ENCODE results near the gene BOK.
"Not testable (repeated sequence)": the region's sequence is repeated elsewhere in the genome, so short reads cannot be mapped to it uniquely, and the experiment has no call there.

Gene BOK

DNA sequence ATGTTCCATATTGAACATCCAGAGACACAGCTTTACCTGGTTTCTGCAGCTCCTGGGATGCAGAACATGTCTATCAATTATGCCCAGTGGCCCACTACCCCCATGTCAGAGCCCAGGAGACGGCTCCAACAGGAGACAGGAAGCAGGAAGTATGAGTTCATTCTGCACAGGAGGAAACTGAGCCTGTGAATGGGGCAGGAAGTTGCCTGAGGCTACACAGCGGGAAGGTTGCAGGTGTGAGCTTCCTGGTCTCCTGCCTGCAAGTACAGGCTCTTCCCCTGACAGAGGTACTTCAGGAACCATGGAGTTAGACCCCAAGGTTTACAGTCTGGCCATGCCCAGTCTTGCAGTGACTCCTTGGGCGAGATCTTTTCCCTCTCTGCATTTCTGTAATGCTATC is 2.8 kb upstream of the BOK start:
- no peak for DNase-seq (ENCODE audit: low read depth, low spot score)

DNA sequence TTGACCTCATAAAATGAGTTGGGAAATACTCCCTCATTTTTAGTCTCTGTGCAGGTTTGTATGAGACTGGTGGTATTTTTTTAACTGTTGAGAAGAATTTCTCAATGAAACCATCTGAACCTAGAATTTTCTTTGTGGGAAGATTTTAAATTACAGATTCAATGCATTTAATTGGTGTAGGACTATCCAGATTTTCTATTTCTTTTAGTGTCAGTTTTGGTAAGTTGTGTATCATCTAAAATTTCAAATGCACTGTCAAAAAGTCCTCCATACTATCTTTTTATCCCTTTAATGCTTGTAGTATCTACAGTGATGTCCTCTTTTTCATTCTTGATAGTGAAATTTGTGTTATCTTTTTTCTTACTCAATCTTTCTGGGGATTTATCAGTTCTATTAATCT is 1.8 kb upstream of the BOK start:
- DNase-seq (ENCODE audit: low read depth, low spot score), result no peak

DNA sequence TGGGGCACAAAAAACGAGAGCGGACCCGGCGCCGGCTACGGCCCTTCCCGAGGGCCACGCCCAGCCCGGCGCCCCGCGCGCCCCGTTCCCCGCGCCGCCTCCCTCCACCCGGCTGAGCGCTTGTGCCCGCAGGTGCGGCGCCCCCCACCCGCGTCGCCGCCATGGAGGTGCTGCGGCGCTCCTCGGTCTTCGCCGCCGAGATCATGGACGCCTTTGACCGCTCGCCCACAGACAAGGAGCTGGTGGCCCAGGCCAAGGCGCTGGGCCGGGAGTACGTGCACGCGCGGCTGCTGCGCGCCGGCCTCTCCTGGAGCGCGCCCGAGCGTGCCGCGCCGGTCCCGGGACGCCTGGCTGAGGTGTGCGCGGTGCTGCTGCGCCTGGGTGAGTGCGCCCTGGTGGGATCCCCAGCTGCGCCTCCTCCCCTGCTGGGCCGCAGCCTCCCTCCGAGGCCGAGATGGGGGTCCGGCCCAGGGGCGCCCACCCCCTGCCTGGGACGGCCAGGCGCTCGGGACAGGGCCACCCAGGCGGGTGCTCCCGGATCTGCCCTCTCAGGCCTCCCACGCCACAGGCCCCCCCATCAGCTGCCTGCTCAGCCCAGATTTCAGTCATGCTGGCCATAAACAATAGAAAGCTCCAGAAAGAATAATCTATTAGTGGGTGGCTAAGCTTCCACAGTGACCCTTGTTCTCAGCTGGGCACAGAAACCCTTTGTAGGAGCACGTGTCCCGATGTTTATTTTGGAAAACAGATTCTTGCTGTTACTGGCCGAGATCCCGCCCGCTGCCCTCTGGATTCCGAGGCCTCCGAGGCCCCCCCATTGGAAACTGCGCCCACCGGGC is 997 bp downstream of the BOK start:
- DNase-seq (ENCODE audit: low read depth, low spot score), result no peak

DNA sequence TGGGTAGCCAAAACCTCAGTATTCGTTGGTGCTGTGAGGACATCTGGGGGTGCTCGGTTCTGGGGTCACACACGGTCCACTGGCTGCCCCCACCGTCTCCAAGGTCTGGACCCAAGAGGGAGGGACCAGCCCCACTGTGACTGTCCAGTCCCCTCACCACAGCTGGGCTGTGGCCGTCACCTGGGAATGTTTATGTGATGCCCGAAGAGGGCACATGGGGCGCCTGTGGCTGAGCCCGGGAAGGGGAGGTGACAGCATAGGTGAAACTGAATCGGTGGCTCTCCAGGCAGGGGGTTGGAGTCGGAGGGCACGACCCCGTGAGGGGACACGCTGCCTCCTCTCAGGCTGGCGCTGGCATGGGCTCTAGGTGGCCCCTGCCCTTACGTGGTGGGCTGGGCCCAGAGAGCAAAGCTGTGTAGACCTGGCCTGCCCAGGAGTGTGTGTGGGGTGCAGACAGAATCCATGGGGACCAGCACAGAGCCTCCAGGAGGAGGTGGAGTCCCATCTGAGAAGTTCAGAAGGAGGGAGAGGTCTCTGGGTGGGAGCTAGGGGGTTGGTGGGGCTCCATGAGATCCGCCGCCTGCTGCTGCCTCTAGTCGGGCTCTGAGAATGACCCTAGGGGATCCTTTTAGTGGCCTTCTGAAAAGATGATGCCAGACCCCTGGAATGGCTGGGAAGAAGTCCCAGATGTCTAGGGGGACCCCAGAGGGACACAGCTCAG is 1.8 kb downstream of the BOK start:
- DNase-seq (ENCODE audit: low read depth, low spot score), result no peak

DNA sequence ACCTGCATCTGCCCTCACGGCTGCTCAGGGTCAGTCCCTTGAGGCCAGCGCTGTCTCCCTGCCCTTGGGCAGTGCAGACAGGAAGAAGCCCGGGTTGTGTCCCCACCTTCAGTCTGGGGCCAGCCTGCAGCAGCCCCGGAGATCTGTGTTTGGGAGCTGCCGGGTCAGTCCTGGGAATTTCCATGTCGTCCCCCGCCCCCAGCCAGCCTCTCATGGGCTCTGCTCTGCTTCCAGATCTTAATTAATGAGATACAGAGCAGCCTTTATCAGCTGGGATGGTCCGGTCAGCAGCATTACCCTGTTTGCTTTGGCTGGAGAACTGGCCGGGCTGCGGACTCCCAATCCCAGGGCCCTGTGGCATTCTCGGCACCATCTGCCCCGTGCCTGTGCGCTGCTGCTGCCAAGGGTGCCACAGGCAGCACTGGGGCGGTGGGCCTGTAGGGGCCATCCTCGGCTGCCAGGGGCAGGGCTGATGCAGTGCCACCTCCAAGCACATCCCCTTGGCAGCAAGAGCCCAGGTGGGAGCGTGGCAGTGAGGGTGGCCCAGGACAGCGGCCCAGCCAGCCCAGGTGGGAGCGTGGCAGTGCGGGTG is 2.4 kb downstream of the BOK start:
- no peak for DNase-seq (ENCODE audit: low read depth, low spot score)

DNA sequence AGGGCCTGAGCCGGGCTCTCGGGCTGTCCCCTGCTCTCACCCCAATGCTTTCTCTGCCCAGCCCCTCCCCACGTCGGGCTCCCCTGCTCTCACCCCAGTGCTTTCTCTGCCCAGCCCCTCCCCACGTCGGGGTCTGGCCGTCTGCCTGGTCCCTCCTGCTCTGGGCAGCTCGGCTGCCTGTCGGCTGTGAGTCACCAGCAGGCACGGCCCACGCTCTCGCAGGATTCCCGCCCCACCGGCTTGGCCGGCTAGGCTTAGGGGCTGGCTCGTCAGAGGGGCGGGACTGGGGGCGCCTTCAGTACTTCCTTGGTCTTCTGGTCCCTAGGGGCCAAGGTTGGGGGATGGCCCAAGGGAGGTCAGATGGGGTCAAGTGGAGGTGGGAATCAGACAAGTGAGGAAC is 3.3 kb downstream of the BOK start:
- DNase-seq (ENCODE audit: low read depth, low spot score), result no peak

DNA sequence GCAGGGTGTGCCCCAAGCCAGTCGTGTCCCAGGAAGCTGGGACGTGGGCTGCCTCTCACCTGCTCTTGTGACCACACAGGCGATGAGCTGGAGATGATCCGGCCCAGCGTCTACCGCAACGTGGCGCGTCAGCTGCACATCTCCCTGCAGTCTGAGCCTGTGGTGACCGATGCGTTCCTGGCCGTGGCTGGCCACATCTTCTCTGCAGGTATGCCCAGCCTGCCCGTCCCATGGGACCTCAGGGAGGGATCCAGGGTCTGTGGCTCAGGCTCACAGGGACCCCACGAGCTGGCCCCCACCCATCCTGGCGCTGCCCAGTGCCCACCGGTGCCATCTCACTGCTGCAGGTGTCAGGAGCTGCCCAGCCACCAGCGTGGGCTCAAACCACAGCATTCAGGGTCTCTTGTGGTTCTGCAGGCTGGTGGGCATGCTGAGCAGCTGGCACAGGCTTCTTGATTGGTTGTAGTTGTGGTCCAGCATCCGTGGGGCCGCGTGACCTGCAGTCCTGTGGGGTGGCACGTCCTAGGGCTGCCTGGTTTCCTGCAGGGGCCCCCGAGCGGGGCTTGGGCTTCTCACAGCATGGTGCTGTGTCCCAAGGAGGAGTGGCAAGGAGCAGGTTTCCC is 3.8 kb downstream of the BOK start:
- no peak for DNase-seq (ENCODE audit: low read depth, low spot score)

DNA sequence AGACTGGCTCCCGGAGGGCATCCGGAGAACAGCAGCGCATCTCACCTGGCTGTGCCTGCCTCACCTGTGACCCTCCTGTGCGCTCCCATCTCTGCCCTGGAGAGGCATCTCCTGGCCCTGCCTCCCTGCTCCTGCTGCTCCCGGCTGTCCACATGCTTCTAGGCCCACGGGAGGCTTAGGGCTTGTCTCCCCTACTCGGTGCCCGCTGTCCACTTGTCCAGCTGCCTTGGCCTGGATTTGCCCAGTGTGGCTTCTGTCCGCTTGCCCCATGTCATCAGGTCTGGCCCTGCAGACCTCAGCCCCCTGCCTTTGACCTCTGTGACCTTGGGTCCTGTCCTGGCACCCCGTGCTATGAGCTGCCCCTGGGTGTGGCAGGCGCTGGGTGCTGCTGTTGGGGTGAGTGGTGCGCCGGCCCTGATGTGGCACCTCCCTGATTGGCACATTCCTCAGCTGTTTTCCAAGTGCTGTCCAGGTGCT is 4.5 kb downstream of the BOK start:
- DNase-seq (ENCODE audit: low read depth, low spot score), result no peak

DNA sequence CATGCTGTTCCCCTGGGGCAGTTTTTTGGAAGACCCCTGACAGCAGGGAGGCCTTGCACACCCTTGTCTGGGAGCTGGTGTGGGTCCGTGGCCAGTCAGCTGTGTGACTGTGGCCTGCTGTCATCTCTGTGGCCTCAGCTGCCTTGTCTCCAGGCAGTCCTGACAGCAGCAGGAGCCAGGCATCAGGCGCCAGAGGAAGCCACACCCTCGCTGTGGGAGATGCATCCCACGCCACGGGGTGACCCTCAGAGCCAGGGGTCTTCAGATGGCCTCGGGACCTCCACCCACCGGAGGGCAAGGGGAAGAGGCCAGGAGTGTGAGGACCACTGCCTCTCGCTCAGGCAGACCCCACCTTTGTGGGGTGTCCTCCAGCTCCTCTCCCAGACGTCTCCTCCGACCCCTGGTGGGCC is 5.0 kb downstream of the BOK start:
- DNase-seq (ENCODE audit: low read depth, low spot score), result no peak

DNA sequence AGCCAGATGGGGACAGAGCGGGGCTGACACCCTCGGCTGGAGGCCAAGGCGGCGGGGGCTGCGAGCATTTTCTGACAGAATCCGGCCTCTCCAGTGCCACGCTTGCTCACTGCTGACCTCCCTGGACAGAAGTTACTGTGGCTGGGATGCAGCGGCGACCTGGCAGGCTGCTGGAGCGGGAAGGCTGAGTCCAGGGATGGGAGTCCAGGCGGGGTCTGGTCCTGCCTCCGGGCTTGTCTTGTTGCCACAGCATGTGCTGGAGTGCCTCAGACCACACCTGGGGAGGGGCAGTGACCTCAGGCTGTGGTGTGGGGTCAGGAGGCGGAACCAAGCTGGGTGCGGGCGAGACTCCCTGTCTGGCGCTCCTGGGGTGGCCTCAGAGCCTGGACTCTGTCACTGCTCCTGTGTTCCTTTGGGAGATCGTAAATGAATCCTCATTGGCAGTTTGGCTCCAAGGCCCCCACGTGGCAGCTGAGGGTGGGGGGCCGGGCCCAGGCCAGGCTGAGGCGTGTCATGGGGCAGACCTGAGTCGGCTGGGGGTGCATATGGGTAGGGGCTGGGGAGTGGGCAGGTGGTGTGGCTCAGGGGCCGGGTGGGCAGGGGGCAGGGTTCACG is 5.5 kb downstream of the BOK start:
- no peak for DNase-seq (ENCODE audit: low read depth, low spot score)

DNA sequence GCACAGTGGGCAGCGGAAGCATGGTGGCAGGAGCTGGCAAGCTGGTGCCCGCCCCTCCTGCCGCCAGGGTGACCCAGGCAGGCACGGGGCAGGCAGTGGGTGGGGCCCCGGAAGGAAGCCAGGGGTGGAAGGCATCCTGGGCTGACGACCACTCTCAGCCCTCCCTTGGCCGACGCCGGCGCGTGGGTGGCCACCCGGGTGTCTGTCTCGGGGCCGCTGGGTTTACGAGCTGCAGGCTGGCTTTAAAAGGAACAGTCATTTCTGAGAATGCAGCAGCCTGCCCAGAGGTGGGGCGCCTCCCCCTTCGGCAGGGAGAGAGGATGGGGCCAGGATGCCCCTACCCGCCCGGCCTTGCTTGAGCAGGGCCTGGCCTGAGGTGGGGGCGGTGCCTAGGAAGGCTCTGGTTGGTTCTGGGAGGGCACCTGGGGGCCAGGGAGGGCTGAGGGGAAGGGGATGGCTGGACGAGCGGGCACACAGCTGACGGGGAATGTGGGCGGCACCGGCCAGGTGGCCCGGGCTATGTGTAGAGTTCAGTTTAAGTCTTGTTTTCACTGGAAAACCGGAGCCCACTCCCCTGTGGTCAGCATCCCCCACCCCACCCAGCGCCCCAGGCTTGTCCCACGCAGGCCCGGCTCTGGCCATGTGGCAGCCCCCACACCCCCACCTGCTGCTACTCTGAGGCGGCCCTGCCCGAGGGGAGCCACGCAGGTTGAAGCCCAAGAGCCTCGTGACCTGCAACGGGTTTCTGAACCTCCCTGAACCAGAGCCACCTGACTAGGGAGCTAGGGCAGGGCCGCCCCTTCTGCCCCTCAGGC is 6.3 kb downstream of the BOK start:
- no peak for DNase-seq (ENCODE audit: low read depth, low spot score)

DNA sequence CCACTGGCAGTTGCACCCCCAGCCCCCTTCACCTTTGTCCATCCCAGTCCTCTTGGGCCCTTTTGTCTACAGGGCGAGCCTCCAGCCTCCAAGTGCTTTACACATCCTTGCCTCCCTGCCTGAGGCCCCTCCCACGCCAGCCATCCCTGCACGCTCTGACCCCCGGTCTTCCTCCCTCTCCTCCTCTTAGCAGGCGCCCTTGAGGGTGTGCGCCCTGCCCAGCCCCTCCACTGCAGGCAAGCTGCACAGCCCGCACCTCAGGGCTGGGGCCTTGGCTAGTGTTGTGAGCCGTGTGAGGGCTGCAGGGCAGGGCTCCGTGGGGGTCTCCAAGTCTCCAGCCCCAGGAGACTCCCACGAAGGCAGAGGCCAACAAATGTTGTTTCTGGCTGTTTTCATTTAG is 6.9 kb downstream of the BOK start:
- no peak for DNase-seq (ENCODE audit: low read depth, low spot score)

DNA sequence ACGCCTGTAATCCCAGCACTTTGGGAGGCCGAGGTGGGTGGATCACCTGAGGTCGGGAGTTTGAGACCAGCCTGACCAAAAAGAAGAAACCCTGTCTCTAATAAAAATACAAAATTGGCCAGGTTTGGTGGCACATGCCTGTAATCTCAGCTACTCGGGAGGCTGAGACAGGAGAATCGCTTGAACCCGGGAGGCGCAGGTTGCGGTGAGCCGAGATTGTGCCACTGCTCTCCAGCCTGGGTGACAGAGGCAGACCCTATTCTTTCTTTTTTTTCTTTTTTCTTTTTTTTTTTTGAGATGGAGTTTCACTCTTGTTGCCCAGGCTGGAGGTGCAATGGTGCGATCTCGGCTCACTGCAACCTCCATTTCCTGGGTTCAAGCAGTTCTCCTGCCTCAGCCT is 7.5 kb downstream of the BOK start:
- DNase-seq (ENCODE audit: low read depth, low spot score), result not testable (repeated sequence)

DNA sequence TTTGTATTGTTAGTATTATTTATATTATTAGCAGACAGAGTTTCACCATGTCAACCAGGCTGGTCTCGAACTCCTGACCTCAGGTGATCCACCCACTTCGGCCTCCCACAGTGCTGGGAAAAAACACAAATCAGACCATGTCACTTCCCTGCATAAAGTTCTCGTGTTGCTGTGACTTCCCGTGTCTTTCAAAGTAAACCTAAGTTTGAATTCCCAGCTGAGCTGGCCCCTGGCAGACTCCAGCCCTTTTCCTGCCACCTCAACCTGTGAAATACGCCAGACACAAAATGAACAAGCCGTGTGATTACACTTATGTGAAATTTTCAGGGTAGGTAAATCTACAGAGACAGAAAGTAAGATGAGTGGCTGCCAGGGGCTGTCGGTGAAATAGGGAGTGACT is 7.9 kb downstream of the BOK start:
- DNase-seq (ENCODE audit: low read depth, low spot score), result no peak

DNA sequence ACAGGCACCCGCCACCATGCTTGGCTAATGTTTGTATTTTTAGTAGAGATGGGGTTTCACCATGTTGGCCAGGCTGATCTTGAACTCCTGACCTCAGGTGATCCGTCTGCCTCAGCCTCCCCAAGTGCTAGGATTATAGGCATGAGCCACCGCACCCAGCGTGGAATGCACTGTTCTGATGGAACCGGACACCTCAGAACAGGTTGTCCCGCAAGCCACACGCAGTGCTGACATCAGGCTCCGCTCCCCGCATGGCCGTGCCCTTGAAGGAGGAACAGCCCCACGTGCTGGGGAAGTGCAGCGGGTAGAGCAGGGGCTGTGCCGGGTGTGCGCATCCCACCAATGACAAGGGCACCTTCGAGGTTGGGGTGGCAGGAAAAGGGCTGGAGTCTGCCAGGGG is 8.7 kb downstream of the BOK start:
- DNase-seq (ENCODE audit: low read depth, low spot score), result not testable (repeated sequence)

DNA sequence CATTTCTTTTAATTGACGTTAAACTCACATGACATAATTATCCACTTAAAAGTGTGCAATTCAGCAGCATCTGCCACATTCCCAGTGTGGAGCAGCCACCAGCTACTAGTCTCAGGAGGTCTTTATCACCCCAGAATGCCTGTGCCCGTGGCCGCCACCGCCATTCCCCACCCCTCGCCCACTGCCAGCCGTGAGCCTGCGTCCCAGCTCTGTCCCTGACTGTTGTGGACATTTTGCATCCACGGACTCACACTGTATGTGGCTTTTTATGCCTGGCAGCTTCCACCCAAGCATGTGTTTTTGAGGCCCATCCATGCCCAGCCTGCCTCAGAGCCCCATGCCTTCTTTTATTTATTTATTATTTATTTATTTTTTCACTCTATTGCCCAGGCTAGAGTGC is 9.2 kb downstream of the BOK start:
- no peak for DNase-seq (ENCODE audit: low read depth, low spot score)

DNA sequence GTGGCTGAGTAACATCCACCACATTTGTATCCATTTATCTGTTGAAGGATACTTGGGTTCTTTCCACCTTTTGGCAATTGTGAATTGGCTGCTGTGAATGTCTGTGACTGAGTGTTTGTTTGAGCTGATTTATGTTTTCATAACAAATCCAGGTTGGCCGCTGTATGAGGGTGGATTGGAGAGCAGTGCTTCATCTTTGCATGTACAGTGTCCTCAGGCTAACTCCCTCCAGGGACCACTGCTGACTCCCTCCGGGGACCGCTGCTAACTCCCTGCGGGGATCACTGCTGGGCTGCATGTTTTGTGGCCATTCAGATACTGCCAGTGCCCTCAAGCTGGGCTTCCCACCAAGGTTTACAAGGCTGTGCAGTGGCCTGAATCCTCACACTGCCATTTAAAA is 10.2 kb downstream of the BOK start:
- no peak for DNase-seq (ENCODE audit: low read depth, low spot score)

DNA sequence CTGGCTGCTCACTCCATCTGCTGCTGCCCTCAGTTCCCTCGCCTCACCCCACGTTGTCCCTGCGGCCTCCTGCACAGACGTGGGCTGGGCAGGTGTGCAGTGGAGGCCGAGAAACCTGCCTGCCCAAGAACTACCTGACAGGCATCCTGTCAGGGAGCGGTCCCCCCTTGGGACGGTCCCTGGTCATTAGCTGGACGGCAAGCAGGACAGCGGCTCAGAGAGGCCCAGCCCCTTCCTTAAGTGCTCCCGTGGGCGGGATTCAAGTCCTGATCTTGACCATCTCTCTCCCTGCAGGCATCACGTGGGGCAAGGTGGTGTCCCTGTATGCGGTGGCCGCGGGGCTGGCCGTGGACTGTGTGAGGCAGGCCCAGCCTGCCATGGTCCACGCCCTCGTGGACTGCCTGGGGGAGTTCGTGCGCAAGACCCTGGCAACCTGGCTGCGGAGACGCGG is 11.3 kb downstream of the BOK start:
- no peak for DNase-seq (ENCODE audit: low read depth, low spot score)

DNA sequence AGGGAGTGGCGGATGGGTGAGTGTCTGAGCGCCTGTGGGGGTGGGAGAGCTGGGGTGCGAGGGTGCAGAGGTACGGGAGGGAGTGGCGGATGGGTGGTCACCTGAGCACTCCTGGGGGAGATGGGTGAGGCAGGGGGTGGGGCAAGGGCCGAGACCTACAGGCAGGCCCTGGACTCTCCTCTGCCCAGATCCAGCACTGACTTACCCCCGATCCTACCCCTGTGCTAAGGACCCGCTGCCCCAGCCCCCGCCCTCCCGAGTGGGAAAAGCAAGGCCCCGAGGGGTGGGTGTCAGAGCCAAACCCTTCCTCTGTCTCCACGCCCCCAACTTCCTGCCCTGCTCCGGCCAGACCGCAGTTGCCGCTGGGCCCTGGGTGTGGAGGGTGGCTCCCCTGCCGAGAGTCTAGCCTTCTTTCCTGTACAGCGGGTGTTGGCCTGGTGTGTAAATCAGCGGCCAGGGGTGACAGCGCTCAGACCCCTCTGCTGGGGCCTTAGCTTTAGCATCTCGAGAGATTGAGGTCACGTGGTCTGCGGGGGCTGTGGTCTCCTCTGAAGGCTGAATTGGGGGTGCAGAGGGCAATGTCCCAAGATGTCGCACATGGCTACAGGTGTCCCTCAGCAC is 12.5 kb downstream of the BOK start:
- DNase-seq (ENCODE audit: low read depth, low spot score), result no peak

DNA sequence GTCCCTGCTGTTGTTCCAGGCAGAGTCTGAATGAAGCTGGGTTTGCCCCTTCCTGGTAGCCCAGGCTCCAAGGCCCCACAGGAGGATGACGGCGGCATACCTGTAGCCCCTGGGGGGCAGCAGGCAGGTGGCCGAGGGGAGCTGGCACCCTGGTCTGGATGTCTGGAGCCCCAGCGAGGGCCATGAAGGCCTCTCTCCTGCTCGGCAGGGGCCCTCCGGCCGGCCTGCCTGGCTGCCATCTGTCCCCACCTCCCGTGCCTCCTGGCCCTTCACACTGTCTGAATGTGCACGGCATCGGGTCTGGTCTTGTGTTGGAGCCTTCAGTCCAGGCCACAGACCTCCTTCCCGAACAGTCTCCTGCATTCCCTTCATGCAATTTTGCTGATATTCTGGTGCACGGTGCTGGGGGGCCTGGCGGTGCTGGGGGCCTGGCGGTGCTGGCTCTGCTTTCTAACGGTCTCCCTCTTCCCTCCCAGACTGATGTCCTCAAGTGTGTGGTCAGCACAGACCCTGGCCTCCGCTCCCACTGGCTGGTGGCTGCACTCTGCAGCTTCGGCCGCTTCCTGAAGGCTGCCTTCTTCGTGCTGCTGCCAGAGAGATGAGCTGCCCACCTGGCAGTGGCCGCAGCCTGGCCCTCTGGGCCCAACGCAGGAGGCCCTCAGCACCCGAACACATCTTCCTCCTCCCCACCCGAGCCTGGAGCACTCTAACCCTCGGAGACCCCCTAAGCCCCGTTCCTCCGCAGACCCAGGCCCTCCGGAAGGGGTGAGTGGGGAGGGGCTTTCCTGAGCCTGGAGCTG is 13.5 kb downstream of the BOK start:
- no peak for DNase-seq (ENCODE audit: low read depth, low spot score)

Data from brain pericyte (primary cell).